Upper lobe of left lung (tissue), 4 donors: ENCODE measurements around the gene STX5.

Experiments
- POLR2A ChIP-seq, 4 donors: fragments of 450-650 bp; IDR thresholded peaks; one replicate each; pipeline ENCODE4 v1.5.1; 2016 to 2017; ENCODE audit warnings: antibody characterized with exemption in 4 of 4, mild to moderate bottlenecking in 2 of 4
- POLR2AphosphoS5 ChIP-seq, 2 donors: sonication (generic); formaldehyde crosslinking; IDR thresholded peaks; one replicate each; pipeline ENCODE4 v1.5.1; 2017; ENCODE audit warnings: antibody characterized with exemption in 2 of 2
- TF ChIP-seq, protein P1 (sequence below), 6 experiments: fragments of 450-650 bp in 4 of 6; fragments of 200-600 bp in 2 of 6; sonication (generic) in 2 of 6; IDR thresholded peaks; one replicate each; pipeline ENCODE4 v1.5.1; 2016 to 2019; ENCODE audit warnings: antibody characterized with exemption in 6 of 6

DNA sequence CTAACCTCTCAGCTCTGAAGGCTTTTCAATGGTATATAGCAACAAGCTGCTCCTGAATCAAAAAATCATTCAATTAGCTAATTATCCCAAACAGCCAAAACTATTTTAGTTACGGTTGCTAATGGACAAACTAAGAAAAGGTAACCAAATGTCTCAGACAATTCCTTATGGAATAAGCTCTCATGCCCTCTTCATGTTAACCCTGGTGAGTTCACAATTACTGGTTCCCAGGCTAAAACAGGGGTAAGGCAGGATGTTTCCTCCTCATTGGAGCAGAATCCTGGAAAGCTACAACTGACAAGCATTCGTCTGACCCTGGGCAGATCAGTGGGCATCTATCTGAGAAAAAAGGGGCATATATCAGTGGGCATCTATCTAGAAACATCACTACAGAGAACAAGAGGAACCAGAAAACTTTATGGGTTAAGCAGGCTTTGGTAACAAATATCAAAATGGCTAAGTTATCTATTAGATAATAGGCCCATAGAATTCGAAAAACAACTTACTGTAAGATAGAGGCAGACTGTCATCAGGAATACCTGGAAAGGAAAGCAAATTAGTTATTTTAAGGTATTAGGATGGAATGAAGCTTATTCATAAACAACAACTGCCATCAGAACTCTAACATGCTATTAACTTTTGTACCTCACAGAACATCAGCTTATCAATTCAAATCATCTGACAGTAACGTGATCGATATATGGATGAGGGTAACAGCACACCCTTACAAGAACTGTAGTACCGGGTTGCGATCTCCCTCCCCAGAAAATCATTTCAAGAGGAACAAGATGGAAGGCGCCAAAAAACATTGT, 22.4 kb upstream of the STX5 start:
- TF ChIP-seq, protein P1, sequence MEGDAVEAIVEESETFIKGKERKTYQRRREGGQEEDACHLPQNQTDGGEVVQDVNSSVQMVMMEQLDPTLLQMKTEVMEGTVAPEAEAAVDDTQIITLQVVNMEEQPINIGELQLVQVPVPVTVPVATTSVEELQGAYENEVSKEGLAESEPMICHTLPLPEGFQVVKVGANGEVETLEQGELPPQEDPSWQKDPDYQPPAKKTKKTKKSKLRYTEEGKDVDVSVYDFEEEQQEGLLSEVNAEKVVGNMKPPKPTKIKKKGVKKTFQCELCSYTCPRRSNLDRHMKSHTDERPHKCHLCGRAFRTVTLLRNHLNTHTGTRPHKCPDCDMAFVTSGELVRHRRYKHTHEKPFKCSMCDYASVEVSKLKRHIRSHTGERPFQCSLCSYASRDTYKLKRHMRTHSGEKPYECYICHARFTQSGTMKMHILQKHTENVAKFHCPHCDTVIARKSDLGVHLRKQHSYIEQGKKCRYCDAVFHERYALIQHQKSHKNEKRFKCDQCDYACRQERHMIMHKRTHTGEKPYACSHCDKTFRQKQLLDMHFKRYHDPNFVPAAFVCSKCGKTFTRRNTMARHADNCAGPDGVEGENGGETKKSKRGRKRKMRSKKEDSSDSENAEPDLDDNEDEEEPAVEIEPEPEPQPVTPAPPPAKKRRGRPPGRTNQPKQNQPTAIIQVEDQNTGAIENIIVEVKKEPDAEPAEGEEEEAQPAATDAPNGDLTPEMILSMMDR (IDR thresholded peaks at IDR 0.05) = no peak
- TF ChIP-seq POLR2AphosphoS5 (IDR thresholded peaks at IDR 0.05) (no peak), POLR2A (IDR thresholded peaks at IDR 0.05) (no peak)
